H1 (cell line): ENCODE results near the gene PKD1. TPM values are rescaled to one million over a fixed set of nuclear protein-coding genes. Genes with fewer than 3 reads are reported as not detected.

ENCODE experiments used
- EZH2 ChIP-seq: fragments of 200-600 bp; sonication (generic); IDR thresholded peaks from 2 replicates; pipeline ENCODE4 v1.7.1; 2012; ENCODE audit warnings: low read depth, mild to moderate bottlenecking, moderate library complexity, low read length, inconsistent platforms; ENCODE audit not compliant: severe bottlenecking
- FOSL1 ChIP-seq: IDR thresholded peaks from 2 replicates; pipeline ENCODE4 v1.6.1; 2011; ENCODE audit warnings: mild to moderate bottlenecking, low read depth, low read length, moderate library complexity; ENCODE audit not compliant: insufficient read depth
- MAFK ChIP-seq: IDR thresholded peaks from 2 replicates; pipeline ENCODE4 v1.6.1; 2012; ENCODE audit warnings: low read depth, mild to moderate bottlenecking, improper control_type of control experiment, low read length
- PHF8 ChIP-seq: fragments of 200-600 bp; sonication (generic); conservative IDR thresholded peaks from 2 replicates; pipeline ENCODE4 v1.7.1; 2012; ENCODE audit warnings: low read depth, mild to moderate bottlenecking, inconsistent platforms, low read length, moderate library complexity
- POLR2AphosphoS5 ChIP-seq: IDR thresholded peaks from 2 replicates; pipeline ENCODE4 v1.6.1; 2011; ENCODE audit warnings: low read depth, low read length
- SIN3A ChIP-seq, 2 experiments: IDR thresholded peaks in 1 of 2; conservative IDR thresholded peaks in 1 of 2; 2 replicates each; pipeline ENCODE4 v1.6.1; 2011 to 2012; ENCODE audit warnings: low read length in 2 of 2, improper control_type of control experiment in 1 of 2, low read depth in 1 of 2, mild to moderate bottlenecking in 1 of 2
- SUZ12 ChIP-seq: fragments of 200-600 bp; sonication (generic); IDR thresholded peaks from 2 replicates; pipeline ENCODE4 v1.6.1; 2012; ENCODE audit warnings: mild to moderate bottlenecking, inconsistent platforms, low read length, moderate library complexity, mixed read lengths
- ZNF274 ChIP-seq: IDR thresholded peaks from 2 replicates; pipeline ENCODE4 v1.7.0; 2012; ENCODE audit warnings: low read length, borderline replicate concordance; ENCODE audit errors: extremely low read depth
- polyA plus RNA-seq, 7 experiments: library from polyadenylated mRNA; depleted of rRNA in 3 of 7; stranded (reverse) in 5 of 7; unstranded in 2 of 7; fragments of >200 nt in 5 of 7; fragments of 200-250 nt in 2 of 7; gene quantifications; 1 replicate in 5 of 7; 2 replicates in 1 of 7; 4 replicates in 1 of 7; pipeline versions ENCODE4 v1.2.1 to v1.2.3, GENCODE V29; 2011 to 2013; ENCODE audit warnings: missing spikeins in 2 of 7, mixed read lengths in 2 of 7
- total RNA-seq: library from RNA; stranded (reverse); fragmentation: NEBNext Ultra II Directional; extraction: Animal tissue kit (Norgen Biotek cat#: 25700); gene quantifications from 2 replicates; pipeline ENCODE4 v1.2.1, GENCODE V29; 2021

Gene PKD1
- total and polyA plus RNA-seq, 2 of the 8 experiments (the other 6 are each of a cell fraction or from before 2014, with no cell fraction given), result 40.6 to 52.7 TPM

- peak; percentile 38; the same call in 1 of the 2 replicates for TF ChIP-seq PHF8
- no peak for TF ChIP-seq ZNF274
- TF ChIP-seq SUZ12, result no peak
- no peak for TF ChIP-seq SIN3A (conservative IDR thresholded peaks at IDR 0.05 in 1 of 2, IDR thresholded peaks at IDR 0.05 in 1 of 2; ENCODE audit: low read depth in 1 of 2, low read length in 2 of 2)
- TF ChIP-seq POLR2AphosphoS5, result 0 out of 2 replicates have a peak, but pooled peaks have one; percentile 76
- TF ChIP-seq FOSL1, result no peak
- no peak for TF ChIP-seq MAFK
- TF ChIP-seq EZH2, result no peak
- TF ChIP-seq, all 59 proteins: peak for 3
Measured at GRCh38 chr16:2148714-2149629, 13.3 kb upstream of the PKD1 start (continued).
